HepG2 (cell line): ENCODE data around the gene NDUFC1. TPM values are rescaled to one million over a fixed set of nuclear protein-coding genes. Genes with fewer than 3 reads are reported as not detected.

Experiments used
- ATAC-seq: fragments of 200-7000 bp; cut with Tn5 transposase; 3 replicates; pipeline ENCODE4 v1.9.1; 2020; ENCODE audit warnings: mild to moderate bottlenecking, moderate library complexity
- BruUV-seq: library from RNA; stranded (reverse); fragments of 400-500 nt; replicated peaks from 2 replicates; lab custom pipeline; 2021; lab: Mats Ljungman, UMichigan
- CTCF ChIA-PET: fragments of 300-600 bp; formaldehyde crosslinking; extraction: SDS; loops from one replicate; lab custom pipeline; 2021; ENCODE audit warnings: low total read pairs, inconsistent platforms, low intra/inter-chr PET ratio; lab: Yijun Ruan, JAX
- POLR2A ChIA-PET: fragments of 350-600 bp; sonication (Branson Sonifier 250); formaldehyde crosslinking; loops from one replicate; lab custom pipeline; 2020; ENCODE audit warnings: antibody characterized with exemption, inconsistent platforms; lab: Yijun Ruan, JAX
- DNase-seq: peaks from one replicate; pipeline ENCODE4 v3.0.0-alpha.2; 2015; ENCODE audit warnings: low spot score
- FAIRE-seq: peaks from 3 replicates; lab custom pipeline; 2011; peaks lifted over from hg19 to GRCh38; lab: Jason Lieb, UNC
- H2AFZ ChIP-seq: one replicate; pipeline ENCODE4 v1.6.1; 2011; ENCODE audit warnings: low read length, inconsistent platforms
- H3K27ac ChIP-seq: fragments of 300-600 bp; 3 replicates; pipeline ENCODE4 v1.8.0; 2011; ENCODE audit warnings: mixed run types, mild to moderate bottlenecking, mixed read lengths, low read length, inconsistent platforms; ENCODE audit not compliant: insufficient read depth; ENCODE audit errors: extremely low read length
- H3K27me3 ChIP-seq, 2 experiments: fragments of 200-600 bp in 1 of 2; 2 replicates in 1 of 2; 3 replicates in 1 of 2; pipeline versions ENCODE4 v1.6.0 to v1.8.0; 2011; ENCODE audit warnings: low read length in 2 of 2, mild to moderate bottlenecking in 2 of 2, moderate library complexity in 2 of 2, inconsistent platforms in 1 of 2; ENCODE audit not compliant: insufficient read depth in 2 of 2, control insufficient read depth in 1 of 2
- H3K36me3 ChIP-seq, 2 experiments: fragments of 200-600 bp in 1 of 2; replicated peaks in 1 of 2; 2 replicates in 1 of 2; 3 replicates in 1 of 2; pipeline versions ENCODE4 v1.5.1 to v1.8.0; 2011; ENCODE audit warnings: low read length in 2 of 2, inconsistent platforms in 1 of 2; ENCODE audit not compliant: insufficient read depth in 2 of 2, control insufficient read depth in 1 of 2
- H3K4me1 ChIP-seq: 2 replicates; pipeline ENCODE4 v1.5.1; 2012; ENCODE audit warnings: low read length, inconsistent platforms; ENCODE audit not compliant: insufficient read depth
- H3K4me2 ChIP-seq: 2 replicates; pipeline ENCODE4 v1.6.0; 2011; ENCODE audit warnings: low read depth, low read length, inconsistent platforms
- H3K4me3 ChIP-seq, 3 experiments: fragments of 200-600 bp in 1 of 3; sonication (generic), shearing (Covaris generic) in 1 of 3; replicated peaks in 1 of 3; 2 replicates each; pipeline ENCODE4 v1.5.1; 2011 to 2016; ENCODE audit warnings: low read length in 3 of 3, inconsistent platforms in 2 of 3, low read depth in 2 of 3, mild to moderate bottlenecking in 2 of 3, control low read depth in 1 of 3, mixed read lengths in 1 of 3; ENCODE audit not compliant: insufficient read depth in 1 of 3
- H3K79me2 ChIP-seq: one replicate; pipeline ENCODE4 v1.6.1; 2011; ENCODE audit warnings: low read length, inconsistent platforms; ENCODE audit not compliant: insufficient read depth
- H3K9ac ChIP-seq: 2 replicates; pipeline ENCODE4 v1.6.0; 2011; ENCODE audit warnings: mild to moderate bottlenecking, low read depth, low read length, inconsistent platforms; ENCODE audit not compliant: insufficient read depth
- H3K9me3 ChIP-seq: 2 replicates; pipeline ENCODE4 v1.5.1; 2012; ENCODE audit warnings: mild to moderate bottlenecking, low read length
- H4K20me1 ChIP-seq: 2 replicates; pipeline ENCODE4 v1.6.0; 2011; ENCODE audit warnings: inconsistent platforms, mild to moderate bottlenecking, low read length, moderate library complexity; ENCODE audit not compliant: insufficient read depth
- CSRNP2 ChIP-seq: sonication (generic); formaldehyde crosslinking; conservative IDR thresholded peaks from 2 replicates; pipeline ENCODE4 v1.8.0; 2022; ENCODE audit warnings: low read depth, missing genetic modification reagents
- HMG20B ChIP-seq: conservative IDR thresholded peaks from 2 replicates; pipeline ENCODE4 v1.6.1; 2016; ENCODE audit warnings: missing genetic modification reagents, missing compliant biosample characterization
- MAFK ChIP-seq, 2 experiments: IDR thresholded peaks in 1 of 2; conservative IDR thresholded peaks in 1 of 2; 2 replicates each; pipeline ENCODE4 v1.6.1; 2011; ENCODE audit warnings: improper control_type of control experiment in 2 of 2, low read length in 2 of 2
- MED13 ChIP-seq: sonication (generic); formaldehyde crosslinking; IDR thresholded peaks from 2 replicates; pipeline ENCODE4 v1.5.0; 2020; ENCODE audit warnings: missing genetic modification reagents
- SNRNP70 ChIP-seq: fragments of 200-400 bp; formaldehyde crosslinking; IDR thresholded peaks from 2 replicates; pipeline ENCODE4 v1.6.1; 2017; ENCODE audit warnings: mild to moderate bottlenecking, low read depth, low read length, moderate library complexity
- TEAD3 ChIP-seq: optimal IDR thresholded peaks from 2 replicates; pipeline ENCODE3; 2016; ENCODE audit warnings: borderline replicate concordance
- ZFP37 ChIP-seq: sonication (generic); formaldehyde crosslinking; IDR thresholded peaks from 2 replicates; pipeline ENCODE4 v1.4.0; 2020; ENCODE audit warnings: missing genetic modification reagents, borderline replicate concordance
- ZNF451 ChIP-seq: sonication (generic); formaldehyde crosslinking; IDR thresholded peaks from 2 replicates; pipeline ENCODE4 v1.5.0; 2020; ENCODE audit warnings: mild to moderate bottlenecking, missing genetic modification reagents
- ZNF501 ChIP-seq: sonication (generic); formaldehyde crosslinking; IDR thresholded peaks from 2 replicates; pipeline ENCODE4 v1.5.1; 2020; ENCODE audit warnings: mild to moderate bottlenecking, moderate library complexity, missing genetic modification reagents
- ZNF564 ChIP-seq: sonication (generic); formaldehyde crosslinking; IDR thresholded peaks from 2 replicates; pipeline ENCODE4 v1.8.1; 2023; ENCODE audit warnings: mild to moderate bottlenecking, missing genetic modification reagents
- WGBS: methylation state at CpG from one replicate; pipeline ENCODE4 v1.1.6; 2017; ENCODE audit warnings: low lambda C conversion rate; 5-methylcytosine and 5-hydroxymethylcytosine counted together
- in situ Hi-C: cut with HindIII; loops from 2 replicates; pipeline ENCODE4 v1.10.0; 2017; ENCODE audit warnings: low pct_unique_long_range_greater_than_20kb; ENCODE audit not compliant: extremely low pct_ligation_motif_present
- intact Hi-C: fragments of 100-400 bp; cut with micrococcal nuclease; formaldehyde crosslinking; loops from one replicate; pipeline ENCODE4 v1.10.0; 2022; ENCODE audit not compliant: unreplicated experiment
- polyA plus RNA-seq, 8 experiments: library from polyadenylated mRNA; depleted of rRNA in 3 of 8; stranded (reverse) in 7 of 8; unstranded in 1 of 8; fragments of >200 nt; fragmentation: Illumina TruSeq in 4 of 8; extraction: Trizol in 4 of 8; gene quantifications; 2 replicates each; pipeline versions ENCODE4 v1.2.1 to v1.2.3, GENCODE V29; 2011 to 2016; ENCODE audit warnings: low read depth in 4 of 8, missing spikeins in 1 of 8, mixed read lengths in 1 of 8; ENCODE audit not compliant: insufficient read depth in 1 of 8
- total RNA-seq, 5 experiments: library from RNA; depleted of rRNA; stranded (reverse); fragments of >200 nt; fragmentation: Illumina TruSeq; extraction: Trizol; gene quantifications; 2 replicates each; pipeline ENCODE4 v1.2.3, GENCODE V29; 2016; ENCODE audit warnings: low read depth in 1 of 5
- TF ChIP-seq, protein P1 (sequence below): IDR thresholded peaks from 2 replicates; pipeline ENCODE4 v1.6.1; 2016; ENCODE audit warnings: low read depth, missing genetic modification reagents, missing compliant biosample characterization
- TF ChIP-seq, protein P2 (sequence below): sonication (generic); formaldehyde crosslinking; IDR thresholded peaks from 2 replicates; pipeline ENCODE4 v1.5.0; 2020; ENCODE audit warnings: missing genetic modification reagents, mild to moderate bottlenecking, borderline replicate concordance

Gene NDUFC1
- total and polyA plus RNA-seq, 2 of the 13 experiments (the other 11 are each of a cell fraction or from before 2014, with no cell fraction given): 43.4 to 96.4 TPM

- TF ChIP-seq, protein P1, sequence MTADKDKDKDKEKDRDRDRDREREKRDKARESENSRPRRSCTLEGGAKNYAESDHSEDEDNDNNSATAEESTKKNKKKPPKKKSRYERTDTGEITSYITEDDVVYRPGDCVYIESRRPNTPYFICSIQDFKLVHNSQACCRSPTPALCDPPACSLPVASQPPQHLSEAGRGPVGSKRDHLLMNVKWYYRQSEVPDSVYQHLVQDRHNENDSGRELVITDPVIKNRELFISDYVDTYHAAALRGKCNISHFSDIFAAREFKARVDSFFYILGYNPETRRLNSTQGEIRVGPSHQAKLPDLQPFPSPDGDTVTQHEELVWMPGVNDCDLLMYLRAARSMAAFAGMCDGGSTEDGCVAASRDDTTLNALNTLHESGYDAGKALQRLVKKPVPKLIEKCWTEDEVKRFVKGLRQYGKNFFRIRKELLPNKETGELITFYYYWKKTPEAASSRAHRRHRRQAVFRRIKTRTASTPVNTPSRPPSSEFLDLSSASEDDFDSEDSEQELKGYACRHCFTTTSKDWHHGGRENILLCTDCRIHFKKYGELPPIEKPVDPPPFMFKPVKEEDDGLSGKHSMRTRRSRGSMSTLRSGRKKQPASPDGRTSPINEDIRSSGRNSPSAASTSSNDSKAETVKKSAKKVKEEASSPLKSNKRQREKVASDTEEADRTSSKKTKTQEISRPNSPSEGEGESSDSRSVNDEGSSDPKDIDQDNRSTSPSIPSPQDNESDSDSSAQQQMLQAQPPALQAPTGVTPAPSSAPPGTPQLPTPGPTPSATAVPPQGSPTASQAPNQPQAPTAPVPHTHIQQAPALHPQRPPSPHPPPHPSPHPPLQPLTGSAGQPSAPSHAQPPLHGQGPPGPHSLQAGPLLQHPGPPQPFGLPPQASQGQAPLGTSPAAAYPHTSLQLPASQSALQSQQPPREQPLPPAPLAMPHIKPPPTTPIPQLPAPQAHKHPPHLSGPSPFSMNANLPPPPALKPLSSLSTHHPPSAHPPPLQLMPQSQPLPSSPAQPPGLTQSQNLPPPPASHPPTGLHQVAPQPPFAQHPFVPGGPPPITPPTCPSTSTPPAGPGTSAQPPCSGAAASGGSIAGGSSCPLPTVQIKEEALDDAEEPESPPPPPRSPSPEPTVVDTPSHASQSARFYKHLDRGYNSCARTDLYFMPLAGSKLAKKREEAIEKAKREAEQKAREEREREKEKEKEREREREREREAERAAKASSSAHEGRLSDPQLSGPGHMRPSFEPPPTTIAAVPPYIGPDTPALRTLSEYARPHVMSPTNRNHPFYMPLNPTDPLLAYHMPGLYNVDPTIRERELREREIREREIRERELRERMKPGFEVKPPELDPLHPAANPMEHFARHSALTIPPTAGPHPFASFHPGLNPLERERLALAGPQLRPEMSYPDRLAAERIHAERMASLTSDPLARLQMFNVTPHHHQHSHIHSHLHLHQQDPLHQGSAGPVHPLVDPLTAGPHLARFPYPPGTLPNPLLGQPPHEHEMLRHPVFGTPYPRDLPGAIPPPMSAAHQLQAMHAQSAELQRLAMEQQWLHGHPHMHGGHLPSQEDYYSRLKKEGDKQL (CRISPR knock-in tag): no peak
- no peak for TF ChIP-seq ZNF501 (CRISPR knock-in tag)
- no peak for TF ChIP-seq HMG20B (CRISPR knock-in tag)
- TF ChIP-seq ZNF451: no peak
- TF ChIP-seq MAFK (conservative IDR thresholded peaks at IDR 0.05 in 1 of 2, IDR thresholded peaks at IDR 0.05 in 1 of 2; ENCODE audit: low read length in 2 of 2): no peak
Measured at GRCh38 chr4:139282721-139283075, 19.6 kb downstream of the NDUFC1 start (continued).

DNA sequence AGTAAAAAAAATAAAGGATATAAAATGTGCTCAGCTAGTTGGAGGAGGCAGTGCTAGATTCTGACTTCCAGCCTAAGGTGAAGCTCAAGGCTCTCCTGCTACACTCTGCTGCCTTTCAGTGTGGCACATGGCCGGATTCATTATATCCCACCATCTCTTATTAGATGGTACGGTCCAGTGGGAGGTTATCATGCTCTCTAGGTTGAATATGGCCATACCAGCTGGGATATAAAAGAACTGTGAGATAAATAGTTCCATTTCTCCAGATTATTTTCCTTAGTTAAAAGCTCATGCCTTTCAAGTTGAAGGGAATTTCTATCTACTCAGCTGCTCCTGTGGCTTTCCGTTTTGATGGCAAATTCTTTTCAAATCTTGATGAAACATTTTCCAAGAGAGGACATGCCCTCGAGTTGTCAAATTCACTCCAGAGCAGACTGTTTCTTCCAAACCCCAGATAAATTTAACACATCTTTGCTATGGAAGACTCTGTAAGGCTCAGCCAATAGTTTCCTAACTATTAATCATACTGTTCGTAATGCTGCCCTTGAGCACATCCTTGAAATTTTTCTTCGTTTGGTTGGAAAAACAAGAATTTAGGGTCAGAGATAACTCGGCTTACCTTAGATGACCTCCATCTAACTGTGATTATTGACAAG is 20.1 kb downstream of the NDUFC1 start:
- intact Hi-C loops: no loop called here
- Histone ChIP-seq H3K4me1 (no peaks in the 10 kb centered on the region), H4K20me1 (no peaks in the 10 kb centered on the region), H3K36me3 (no peaks in the 10 kb centered on the region), H3K79me2 (no peaks in the 10 kb centered on the region), H3K27ac (no peak overlapping the region), H3K27me3 (no peaks in the 10 kb centered on the region), H3K4me3 (no peak overlapping the region), H3K4me2 (no peak overlapping the region), H3K9me3 (no peaks in the 10 kb centered on the region), H2AFZ (no peak overlapping the region), H3K9ac (no peak overlapping the region)
- in situ Hi-C loops: no loop called here
- BruUV-seq: no TSS peak
- no peak for ATAC-seq
- no peak for DNase-seq
- FAIRE-seq: no peak
- 46% methylated on average over 7 of the region's 7 CpGs for WGBS
- ChIA-PET POLR2A (interaction anchor here (2.8 kb wide), 1 partner anchor 13 kb away, joined by 8 read pairs; no protein-coding TSS in a partner anchor), CTCF (no interaction called here)
- no peak for TF ChIP-seq ZNF564 (CRISPR knock-in tag)
- no peak for TF ChIP-seq ZFP37 (CRISPR knock-in tag)
- no peak for TF ChIP-seq CSRNP2
- no peak for TF ChIP-seq MED13 (CRISPR knock-in tag)
- TF ChIP-seq SNRNP70: no peak
- TF ChIP-seq TEAD3 (CRISPR knock-in tag): no peak
- TF ChIP-seq, protein P2, sequence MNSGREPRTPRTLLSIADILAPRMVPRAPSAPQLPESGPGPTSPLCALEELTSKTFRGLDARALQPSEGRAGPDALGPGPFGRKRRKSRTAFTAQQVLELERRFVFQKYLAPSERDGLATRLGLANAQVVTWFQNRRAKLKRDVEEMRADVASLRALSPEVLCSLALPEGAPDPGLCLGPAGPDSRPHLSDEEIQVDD (CRISPR knock-in tag): no peak
